Chondrocyte (in vitro differentiated cells): ENCODE data around the gene MYL2. TPM values are rescaled to one million over a fixed set of nuclear protein-coding genes. Genes with fewer than 3 reads are reported as not detected.

Experiments used
- DNase-seq: peaks from one replicate; pipeline ENCODE4 v3.0.0; 2021; ENCODE audit warnings: mixed read lengths, low spot score
- H3K27ac Mint-ChIP-seq: one replicate; pipeline ENCODE4 v1.8.0; 2021; ENCODE audit warnings: mild to moderate bottlenecking, moderate library complexity, mixed read lengths; ENCODE audit not compliant: unreplicated experiment
- H3K27me3 Mint-ChIP-seq: 2 replicates; pipeline ENCODE4 v1.8.0; 2021; ENCODE audit warnings: low read depth, mixed read lengths
- H3K36me3 Mint-ChIP-seq: 2 replicates; pipeline ENCODE4 v1.8.0; 2021; ENCODE audit warnings: low read depth, mixed read lengths
- H3K4me1 Mint-ChIP-seq: 2 replicates; pipeline ENCODE4 v1.8.0; 2021; ENCODE audit warnings: low read depth, mild to moderate bottlenecking, mixed read lengths
- H3K4me3 Mint-ChIP-seq: one replicate; pipeline ENCODE4 v1.8.0; 2021; ENCODE audit warnings: mild to moderate bottlenecking, moderate library complexity, mixed read lengths; ENCODE audit not compliant: unreplicated experiment
- H3K9me3 Mint-ChIP-seq: 2 replicates; pipeline ENCODE4 v1.8.0; 2021; ENCODE audit warnings: low read depth, mixed read lengths
- CTCF ChIP-seq: fragments of 200-600 bp; sonication (generic); IDR thresholded peaks from 2 replicates; pipeline ENCODE4 v1.5.0; 2021; ENCODE audit warnings: antibody characterized with exemption, mild to moderate bottlenecking, moderate library complexity
- total RNA-seq: library from RNA; stranded (reverse); gene quantifications from 3 replicates; pipeline ENCODE4 v1.2.1, GENCODE V29; 2021

The MYL2 gene
- total RNA-seq, 1 donor from 2014 or later: not detected

- Mint-ChIP-seq H3K27me3 (peaks cover 33% of the 10 kb centered on the region), H3K27ac (no peak overlapping the region), H3K4me3 (no peak overlapping the region), H3K9me3 (peaks cover 5% of the 10 kb centered on the region), H3K36me3 (peaks cover 2% of the 10 kb centered on the region), H3K4me1 (peaks cover 6% of the 10 kb centered on the region)
- no peak for DNase-seq
- TF ChIP-seq CTCF: no peak
Measured at GRCh38 chr12:110940933-110941332, 20.6 kb upstream of the MYL2 start.

GRCh38 chr12:110940296-110940695 is 19.9 kb upstream of the MYL2 start:
- Mint-ChIP-seq H3K9me3 (no peaks in the 10 kb centered on the region), H3K4me3 (no peak overlapping the region), H3K36me3 (no peaks in the 10 kb centered on the region), H3K27ac (no peak overlapping the region), H3K27me3 (peaks cover 36% of the 10 kb centered on the region), H3K4me1 (peaks cover 6% of the 10 kb centered on the region)
- DNase-seq: no peak
- no peak for TF ChIP-seq CTCF

- Mint-ChIP-seq H3K9me3 (no peaks in the 10 kb centered on the region), H3K36me3 (no peaks in the 10 kb centered on the region), H3K4me3 (no peak overlapping the region), H3K4me1 (peaks cover 6% of the 10 kb centered on the region), H3K27ac (no peak overlapping the region), H3K27me3 (peaks cover 35% of the 10 kb centered on the region)
- no peak for DNase-seq
- TF ChIP-seq CTCF: peak; percentile 98
Measured at GRCh38 chr12:110937104-110937641, 16.8 kb upstream of the MYL2 start.

GRCh38 chr12:110936367-110937103 is 16.2 kb upstream of the MYL2 start:
- Mint-ChIP-seq H3K4me1 (peaks cover 6% of the 10 kb centered on the region), H3K9me3 (no peaks in the 10 kb centered on the region), H3K27me3 (peaks cover 32% of the 10 kb centered on the region), H3K4me3 (no peak overlapping the region), H3K27ac (no peak overlapping the region), H3K36me3 (no peaks in the 10 kb centered on the region)
- DNase-seq: no peak
- TF ChIP-seq CTCF: no peak

- TF ChIP-seq CTCF: no peak
- peaks cover 34% of the 10 kb centered on the region for H3K27me3 Mint-ChIP-seq
- no peak overlapping the region for H3K27ac Mint-ChIP-seq
- H3K36me3 Mint-ChIP-seq: no peaks in the 10 kb centered on the region
- no peak overlapping the region for H3K4me3 Mint-ChIP-seq
- H3K9me3 Mint-ChIP-seq: no peaks in the 10 kb centered on the region
- DNase-seq: no peak
- H3K4me1 Mint-ChIP-seq: peaks cover 6% of the 10 kb centered on the region
Measured at GRCh38 chr12:110935588-110935987, 15.2 kb upstream of the MYL2 start.
